Activated T-helper 9 cell treated with anti-CD3 and anti-CD28 coated beads, Interleukin-2, amount 50 U/mL, for 16 hours (primary cell): ENCODE measurements around the gene ANKRD13A.

ENCODE experiments used
- DNase-seq: peaks from one replicate; pipeline ENCODE4 v3.0.0-alpha.2; 2020; ENCODE audit warnings: low read depth

The ANKRD13A gene

GRCh38 chr12:109998904-109999648, at the start of gene ANKRD13A:
Gene ANKRD13A, plus strand, starts transcription at chr12:109999430. Its CDS starts 259 bp downstream, at chr12:109999689.
- DNase-seq = peak; percentile 79

GRCh38 chr12:109950625-109951024, 48.6 kb upstream of the ANKRD13A start:
- no peak for DNase-seq

- DNase-seq = no peak
These were observed 48.1 kb upstream of the ANKRD13A start for GRCh38 chr12:109951136-109951535.

- DNase-seq = no peak
These were observed 47.5 kb upstream of the ANKRD13A start for GRCh38 chr12:109951751-109952150.

- DNase-seq = no peak
These were observed 46.9 kb upstream of the ANKRD13A start for GRCh38 chr12:109952160-109952858.

GRCh38 chr12:109952873-109953272, 46.4 kb upstream of the ANKRD13A start:
- no peak for DNase-seq

- DNase-seq = no peak
These were observed 45.6 kb upstream of the ANKRD13A start for GRCh38 chr12:109953656-109954055.

- DNase-seq = no peak
These were observed 40.9 kb upstream of the ANKRD13A start for GRCh38 chr12:109958374-109958773.

GRCh38 chr12:109959411-109960093, 39.7 kb upstream of the ANKRD13A start:
- no peak for DNase-seq

- DNase-seq = no peak
These were observed 38.0 kb upstream of the ANKRD13A start for GRCh38 chr12:109961201-109961600.

- DNase-seq = no peak
These were observed 37.6 kb upstream of the ANKRD13A start for GRCh38 chr12:109961612-109962011.

GRCh38 chr12:109962398-109962797, 36.8 kb upstream of the ANKRD13A start:
- DNase-seq = no peak

GRCh38 chr12:109963330-109963729, 35.9 kb upstream of the ANKRD13A start:
- no peak for DNase-seq

- no peak for DNase-seq
These were observed 35.3 kb upstream of the ANKRD13A start for GRCh38 chr12:109963743-109964429.

GRCh38 chr12:109966546-109966945, 32.7 kb upstream of the ANKRD13A start:
- DNase-seq = no peak

GRCh38 chr12:109967383-109968031, 31.7 kb upstream of the ANKRD13A start:
- DNase-seq = no peak

- no peak for DNase-seq
These were observed 31.2 kb upstream of the ANKRD13A start for GRCh38 chr12:109968032-109968420.

- DNase-seq = no peak
These were observed 30.4 kb upstream of the ANKRD13A start for GRCh38 chr12:109968801-109969200.

- DNase-seq = no peak
These were observed 26.4 kb upstream of the ANKRD13A start for GRCh38 chr12:109972821-109973220.

- peak; percentile 27 for DNase-seq
These were observed 17.9 kb upstream of the ANKRD13A start for GRCh38 chr12:109981311-109981710.

- DNase-seq = no peak
These were observed 17.0 kb upstream of the ANKRD13A start for GRCh38 chr12:109982210-109982609.
